GM21825 (cell line): ENCODE results near the gene SPNS2.

ENCODE experiments used
- ATAC-seq: cut with Tn5 transposase; IDR thresholded peaks from one replicate; pipeline ENCODE4 v1.9.1; 2021; ENCODE audit warnings: mild to moderate bottlenecking, moderate library complexity; ENCODE audit not compliant: unreplicated experiment

Gene SPNS2

GRCh38 chr17:4518901-4519300 lies 20.2 kb downstream of the SPNS2 start:
- ATAC-seq: no peak

GRCh38 chr17:4519361-4519788 lies 20.7 kb downstream of the SPNS2 start:
- no peak for ATAC-seq

- ATAC-seq: no peak
Observed at GRCh38 chr17:4520060-4520893, 21.6 kb downstream of the SPNS2 start.

- ATAC-seq: no peak
Observed at GRCh38 chr17:4520894-4521600, 22.4 kb downstream of the SPNS2 start.

- no peak for ATAC-seq
Observed at GRCh38 chr17:4522661-4523060, 24.0 kb downstream of the SPNS2 start.

GRCh38 chr17:4523946-4524345 lies 25.3 kb downstream of the SPNS2 start:
- ATAC-seq: no peak

GRCh38 chr17:4525691-4526397 lies 27.2 kb downstream of the SPNS2 start:
- no peak for ATAC-seq

- no peak for ATAC-seq
Observed at GRCh38 chr17:4527134-4527533, 28.5 kb downstream of the SPNS2 start.

GRCh38 chr17:4527566-4528125 lies 29.0 kb downstream of the SPNS2 start:
- no peak for ATAC-seq

- no peak for ATAC-seq
Observed at GRCh38 chr17:4529533-4530152, 31.0 kb downstream of the SPNS2 start.

GRCh38 chr17:4530799-4531730 lies 32.4 kb downstream of the SPNS2 start:
- ATAC-seq: no peak

GRCh38 chr17:4531988-4532736 lies 33.5 kb downstream of the SPNS2 start:
- ATAC-seq: no peak

- no peak for ATAC-seq
Observed at GRCh38 chr17:4532860-4533522, 34.3 kb downstream of the SPNS2 start.

- no peak for ATAC-seq
Observed at GRCh38 chr17:4533523-4534504, 35.1 kb downstream of the SPNS2 start.

- no peak for ATAC-seq
Observed at GRCh38 chr17:4534515-4534914, 35.8 kb downstream of the SPNS2 start.

- ATAC-seq: no peak
Observed at GRCh38 chr17:4534928-4535666, 36.4 kb downstream of the SPNS2 start.
